HG02943 (cell line): ENCODE data around the gene PADI2.

Source experiments
- ATAC-seq: cut with Tn5 transposase; IDR thresholded peaks from one replicate; pipeline ENCODE4 v1.9.1; 2021; ENCODE audit warnings: mild to moderate bottlenecking, low read depth, moderate library complexity; ENCODE audit not compliant: unreplicated experiment

Gene PADI2

GRCh38 chr1:17141441-17142197, 22.4 kb upstream of the PADI2 start:
- ATAC-seq = no peak

- ATAC-seq = no peak
Measured at GRCh38 chr1:17140279-17140678, 21.0 kb upstream of the PADI2 start.

DNA sequence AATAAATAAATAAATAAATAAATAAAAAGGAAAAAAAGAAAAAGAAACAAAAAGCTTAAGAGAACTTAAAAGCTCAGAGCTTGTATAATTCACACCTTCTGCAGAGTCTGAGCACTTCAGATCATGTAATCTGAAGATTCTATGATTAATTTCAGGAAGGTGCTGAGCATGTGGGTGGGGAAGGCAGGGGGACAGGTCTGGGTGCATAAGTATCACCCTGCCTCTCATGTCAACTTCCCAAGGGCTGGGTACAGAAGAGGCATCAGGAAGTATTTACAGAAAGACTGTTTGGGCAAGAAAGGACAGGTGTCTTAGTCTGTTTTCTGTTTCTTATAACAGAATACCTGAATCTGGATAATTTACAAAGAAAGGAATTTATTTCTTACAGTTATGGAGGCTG, 20.4 kb upstream of the PADI2 start:
- ATAC-seq = no peak

DNA sequence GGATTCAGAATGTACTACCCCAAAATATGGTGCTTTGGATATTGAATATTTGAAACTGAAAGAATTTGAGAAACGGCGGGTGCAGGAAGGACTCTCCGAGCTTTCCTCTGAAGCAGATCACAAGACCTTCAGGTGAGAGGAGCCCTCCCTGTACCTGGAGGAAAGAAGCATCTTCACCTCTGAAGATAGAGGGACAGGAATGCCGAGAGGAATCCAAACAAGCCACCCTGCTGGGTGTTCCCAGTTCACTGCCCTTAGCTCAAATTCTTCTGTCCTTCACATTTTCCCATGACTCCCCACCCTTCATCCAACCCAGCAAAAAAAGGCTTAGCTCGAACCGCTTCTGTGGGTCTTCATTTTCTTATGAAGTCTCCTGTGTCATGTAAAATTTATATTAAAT, 18.2 kb upstream of the PADI2 start:
- ATAC-seq = no peak

- no peak for ATAC-seq
Measured at GRCh38 chr1:17136936-17137335, 17.7 kb upstream of the PADI2 start.

DNA sequence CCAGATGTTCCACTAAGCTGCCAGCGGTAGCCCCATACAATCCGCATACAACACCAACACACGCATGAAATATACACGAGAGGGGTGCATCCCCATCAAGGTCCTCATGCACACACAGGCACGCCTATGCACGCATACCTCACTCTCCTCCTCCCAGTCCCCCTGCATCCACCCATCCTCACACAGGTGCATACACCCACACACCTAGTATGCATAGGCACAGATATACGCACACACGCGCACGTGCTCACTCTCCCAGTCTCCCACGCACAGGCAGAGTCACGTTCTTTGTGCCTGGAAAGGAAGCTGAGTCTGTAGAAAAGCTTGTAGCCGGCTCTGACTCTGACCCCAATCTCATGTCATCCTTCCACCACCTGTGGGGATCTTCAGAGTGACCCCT, 16.9 kb upstream of the PADI2 start:
- no peak for ATAC-seq

DNA sequence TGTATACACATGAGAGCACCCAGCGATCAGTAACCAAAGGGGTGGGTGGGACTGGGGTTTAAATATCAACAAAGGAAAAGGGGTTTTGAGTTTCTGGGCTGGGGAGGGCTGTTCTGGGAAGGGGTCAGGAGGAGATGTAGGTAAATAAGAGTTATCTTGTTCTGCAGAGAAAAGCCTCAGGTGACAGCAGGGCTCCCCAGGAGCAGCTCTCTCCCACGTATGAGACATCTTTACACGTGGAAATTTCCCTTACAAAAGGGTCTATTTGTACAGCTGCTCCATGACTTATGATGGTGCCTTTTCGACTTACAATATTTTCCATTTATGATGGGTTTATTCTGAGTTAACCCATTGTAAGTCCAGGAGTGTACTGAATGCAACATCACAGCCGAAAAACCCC, 16.3 kb upstream of the PADI2 start:
- ATAC-seq = no peak

DNA sequence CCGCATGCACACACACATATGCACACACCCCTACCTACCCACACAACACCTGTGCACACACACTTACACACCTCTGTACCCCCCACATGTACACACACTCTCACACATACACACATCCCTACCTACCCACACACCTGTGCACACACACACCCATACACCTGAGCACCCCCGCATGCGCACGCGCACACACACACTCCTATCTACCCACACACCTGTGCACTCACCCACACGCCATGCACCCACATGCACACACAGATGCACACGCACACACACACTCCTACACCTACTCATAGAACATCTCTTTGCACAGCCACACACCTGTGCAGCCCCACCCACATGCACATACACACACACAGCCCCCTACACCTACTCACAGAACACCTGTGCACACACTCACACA, 15.5 kb upstream of the PADI2 start:
- no peak for ATAC-seq

- ATAC-seq = no peak
Measured at GRCh38 chr1:17134034-17134433, 14.8 kb upstream of the PADI2 start.

DNA sequence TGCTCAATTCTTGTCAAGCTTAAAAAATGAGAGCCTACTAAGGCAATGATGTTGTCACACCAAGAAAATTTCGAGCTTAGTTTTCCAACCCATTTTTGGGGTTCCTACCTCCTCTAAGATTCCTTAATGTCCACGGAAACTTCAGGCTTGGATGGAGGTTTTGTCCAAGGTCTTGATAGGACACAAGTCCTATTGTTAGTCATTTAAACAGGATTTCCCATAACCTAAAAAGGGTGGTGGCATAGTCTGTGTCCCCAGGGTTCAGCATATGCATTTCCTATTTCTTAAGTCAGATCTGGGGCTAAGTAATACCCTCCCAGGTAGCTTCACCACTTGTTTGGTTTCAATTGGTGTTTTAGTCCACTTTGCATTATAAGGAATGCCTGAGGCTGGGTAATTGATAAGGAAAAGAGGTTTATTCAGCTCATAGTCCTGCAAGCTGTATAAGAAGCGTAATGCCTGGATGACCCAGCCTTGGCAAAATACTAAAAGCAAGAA, 10.9 kb upstream of the PADI2 start:
- no peak for ATAC-seq

GRCh38 chr1:17128361-17128760, 9.1 kb upstream of the PADI2 start:
- ATAC-seq = no peak

DNA sequence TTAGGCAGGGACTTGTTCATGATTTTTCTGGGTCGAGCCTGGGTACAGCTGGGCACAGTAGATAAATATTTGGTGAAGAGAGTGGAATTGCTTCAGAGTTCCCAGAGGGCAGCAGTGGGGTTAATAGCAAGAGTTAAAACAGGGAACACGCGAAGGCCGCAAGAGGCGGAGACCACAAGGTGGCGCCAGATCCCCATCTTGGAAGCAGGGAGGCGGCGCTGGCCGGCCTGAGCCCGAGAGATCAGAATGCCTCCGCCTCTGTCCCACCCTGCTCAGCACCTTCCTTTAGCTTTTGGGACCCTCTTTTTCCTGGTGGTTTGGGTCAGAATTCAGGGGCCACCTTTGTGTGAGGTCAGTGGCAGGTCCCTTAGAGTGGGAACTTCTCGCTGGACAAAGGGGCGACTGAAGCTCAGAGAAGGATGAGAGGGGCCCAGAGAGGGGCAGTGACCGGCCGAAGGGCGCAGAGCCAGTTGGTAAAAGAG, 6.5 kb upstream of the PADI2 start:
- no peak for ATAC-seq

DNA sequence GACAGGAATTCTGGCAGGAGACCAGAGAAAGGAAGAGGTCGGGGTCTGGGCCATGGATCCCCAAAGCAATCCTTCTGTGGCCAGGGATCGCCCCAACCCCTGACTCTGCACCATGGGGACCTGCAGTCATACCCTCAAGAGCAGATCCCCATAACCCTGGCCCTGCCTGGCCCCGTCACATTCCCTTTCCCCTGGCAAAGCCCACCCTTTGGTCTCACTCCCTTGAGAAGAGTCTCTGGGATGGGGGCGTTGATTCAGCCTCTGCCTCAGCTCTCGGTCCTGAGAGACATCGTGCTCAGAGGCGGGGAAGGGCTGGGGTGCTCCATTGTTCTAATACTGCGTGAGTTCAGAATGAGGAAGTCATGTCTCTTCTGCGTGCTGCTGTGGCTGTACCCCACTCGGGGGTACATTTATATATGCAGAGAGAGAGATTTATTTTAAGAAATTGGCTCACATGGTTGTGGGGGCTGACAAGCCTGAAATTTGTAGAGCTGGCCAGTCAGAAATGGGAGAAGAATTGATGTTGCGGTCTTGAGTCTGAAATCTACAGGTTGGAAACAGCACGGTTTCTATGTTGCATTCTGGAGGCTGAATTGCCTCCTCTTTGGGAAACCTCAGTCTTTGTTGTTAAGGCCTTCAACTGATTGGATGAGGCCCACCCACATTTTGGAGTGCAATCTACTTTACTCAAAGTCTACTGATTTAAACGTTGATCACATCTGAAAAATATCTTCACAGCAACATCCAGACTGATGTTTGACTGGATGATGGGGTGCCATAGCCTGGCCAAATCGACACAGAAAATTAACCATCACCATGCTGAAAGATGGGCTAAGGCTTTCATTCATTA, 4.2 kb upstream of the PADI2 start:
- no peak for ATAC-seq

- no peak for ATAC-seq
Measured at GRCh38 chr1:17122521-17123164, 3.4 kb upstream of the PADI2 start.

DNA sequence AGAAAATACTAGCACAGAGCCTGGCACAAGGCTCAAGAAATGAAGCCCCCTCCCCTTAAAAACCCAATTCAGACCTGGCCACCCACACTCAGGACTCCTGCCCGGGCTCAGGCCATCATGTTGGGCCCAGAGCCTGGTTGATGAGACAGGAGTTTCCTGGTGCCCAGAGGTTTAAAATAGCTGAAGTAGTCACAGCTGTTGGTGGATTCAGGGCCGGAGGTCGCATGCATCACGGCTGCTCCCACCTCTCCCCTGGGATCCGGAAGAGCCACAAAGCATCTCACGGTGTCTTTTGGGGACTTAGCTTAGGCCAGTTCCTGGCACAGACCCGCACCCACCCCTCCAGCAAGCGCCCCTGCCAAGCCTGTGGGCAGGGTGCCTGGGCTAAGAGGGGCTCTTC, 2.6 kb upstream of the PADI2 start:
- ATAC-seq = no peak

DNA sequence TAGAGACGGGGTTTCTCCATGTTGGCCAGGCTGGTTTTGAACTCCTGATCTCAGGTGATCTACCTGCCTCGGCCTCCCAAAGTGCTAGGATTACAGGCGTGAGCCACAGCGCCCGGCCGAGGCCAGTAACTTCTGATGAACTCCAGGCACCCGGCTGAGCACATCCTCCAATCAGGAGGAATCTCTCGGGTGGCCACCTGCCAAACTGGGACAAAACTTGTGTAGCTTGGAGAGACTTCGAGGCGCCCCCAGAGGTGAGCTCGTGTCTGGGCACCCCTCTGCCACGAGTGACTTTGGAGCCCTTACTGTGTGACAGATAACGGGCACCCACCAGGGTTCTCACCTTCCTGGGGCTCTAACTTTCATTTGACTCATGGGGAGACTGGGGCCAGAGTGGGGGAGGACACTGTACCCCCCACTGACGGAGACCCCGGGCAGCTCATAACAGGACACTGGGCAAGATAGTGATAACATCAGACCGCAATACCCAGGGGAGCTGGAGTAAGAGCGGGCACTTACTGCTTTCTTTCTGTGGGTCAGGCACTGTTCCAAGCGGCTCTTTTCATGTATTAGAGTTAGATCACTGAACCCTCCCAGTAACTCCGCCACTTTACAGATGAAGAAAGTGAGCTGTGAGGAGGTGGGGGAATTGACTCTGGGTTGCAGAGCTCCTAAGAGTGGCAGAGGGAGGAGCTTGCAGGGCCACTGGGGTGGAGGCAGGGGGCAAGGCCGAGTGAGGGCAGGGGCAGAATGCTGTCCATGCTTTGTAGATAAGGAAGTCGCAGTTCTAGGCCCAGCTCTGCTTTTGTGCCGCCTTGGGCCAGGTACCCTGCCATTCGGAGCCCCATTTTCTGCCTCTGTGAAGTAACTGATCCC, 1.9 kb upstream of the PADI2 start:
- no peak for ATAC-seq

DNA sequence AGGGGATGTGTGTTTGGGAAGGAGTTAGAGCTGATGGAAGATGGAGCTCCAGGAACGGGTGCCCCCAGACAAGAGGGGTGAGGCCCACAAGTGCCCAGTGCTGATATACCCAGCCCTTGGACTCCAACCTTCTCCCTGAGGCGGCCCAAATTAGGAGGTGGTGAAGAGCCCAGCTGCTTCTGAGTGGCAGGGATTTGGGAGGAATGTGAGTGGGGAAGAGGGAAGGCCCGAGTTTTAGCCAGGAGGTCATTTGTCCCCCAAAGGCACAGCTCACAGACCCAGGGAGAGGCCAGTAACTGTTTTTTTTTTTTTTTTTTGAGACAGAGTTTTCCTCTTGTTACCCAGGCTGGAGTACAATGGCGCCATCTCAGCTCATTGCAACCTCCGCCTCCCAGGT, 1.2 kb upstream of the PADI2 start:
- ATAC-seq = no peak

DNA sequence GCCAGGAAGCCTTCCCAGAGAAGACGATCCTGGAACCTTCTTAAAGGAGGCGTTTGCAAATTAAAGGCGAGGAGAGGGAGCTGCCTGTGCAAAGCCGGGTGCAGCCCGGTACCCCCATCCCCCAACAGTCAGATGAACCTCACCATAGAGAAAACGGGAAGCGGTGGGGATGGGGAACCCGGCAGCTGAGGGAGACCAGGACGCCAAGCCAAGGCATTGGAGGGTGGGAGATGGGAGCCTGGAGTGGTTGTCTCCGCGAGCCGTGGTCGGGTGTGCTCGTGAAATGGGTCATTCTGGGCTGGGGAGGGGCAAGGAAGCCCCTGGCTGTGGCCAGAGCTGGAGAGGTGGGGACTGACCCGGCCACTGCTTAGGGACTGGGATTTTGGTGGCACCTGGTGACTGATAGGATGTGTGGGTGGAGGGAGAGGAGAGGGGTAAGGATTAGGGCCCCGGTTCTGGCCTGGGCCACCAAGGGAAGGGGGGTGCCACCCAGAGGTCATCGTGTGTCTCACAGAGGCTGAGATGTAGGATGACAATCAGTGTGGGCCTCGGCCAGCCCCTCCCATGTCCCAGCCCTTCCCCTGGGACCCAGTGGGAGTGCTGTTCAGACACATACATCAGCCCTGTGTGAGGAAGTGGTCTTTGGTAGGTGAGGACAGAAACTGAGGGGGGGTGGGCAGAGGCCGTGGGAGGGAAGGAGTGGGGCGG, 676 bp upstream of the PADI2 start:
- ATAC-seq = no peak

GRCh38 chr1:17118706-17119075, 560 bp downstream of the PADI2 start:
- no peak for ATAC-seq

DNA sequence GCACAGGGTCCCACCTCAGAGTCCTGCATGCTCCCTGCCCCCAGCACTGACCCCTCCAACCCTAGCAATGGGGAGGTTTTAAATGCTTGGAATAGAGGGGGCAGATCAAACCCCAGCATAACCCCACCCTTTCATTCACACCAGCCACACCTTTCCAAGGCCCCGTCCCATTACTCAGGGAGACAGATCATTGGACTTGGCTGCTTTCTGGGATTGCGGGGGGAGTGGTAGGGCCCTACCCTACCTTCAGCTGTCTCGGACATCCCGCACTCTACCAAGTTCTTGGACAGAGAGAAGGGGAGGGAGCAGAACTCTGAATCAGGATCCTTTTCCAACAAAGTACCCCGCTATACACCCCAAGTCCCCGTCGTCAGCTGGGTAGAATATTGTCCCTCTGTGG, 983 bp downstream of the PADI2 start:
- no peak for ATAC-seq
